Measurements from ENCODE around the gene NCAPG2. TPM values are rescaled to one million over a fixed set of nuclear protein-coding genes. Genes with fewer than 3 reads are reported as not detected.

The NCAPG2 gene
- total and polyA plus RNA-seq, 2 of the 13 experiments (the other 11 are each of a cell fraction or from before 2014, with no cell fraction given), result 15.1 to 30.7 TPM

- Histone ChIP-seq H3K4me1 (ENCODE audit: insufficient read depth, low read length) (peaks cover 64% of the 10 kb centered on the region), H4K20me1 (ENCODE audit: insufficient read depth, low read length) (no peaks in the 10 kb centered on the region), H2AFZ (ENCODE audit: low read length) (no peak overlapping the region), H3K9me3 (ENCODE audit: low read length) (peaks cover 19% of the 10 kb centered on the region), H3K27me3 (ENCODE audit: control insufficient read depth in 1 of 2, insufficient read depth in 2 of 2, low read length in 2 of 2) (no peaks in the 10 kb centered on the region; a peak in 1 of 5 replicates), H3K9ac (ENCODE audit: insufficient read depth, low read depth, low read length) (peak overlapping the region; percentile 16), H3K79me2 (ENCODE audit: insufficient read depth, low read length) (peaks cover 12% of the 10 kb centered on the region), H3K36me3 (replicated peaks in 1 of 2; ENCODE audit: control insufficient read depth in 1 of 2, insufficient read depth in 2 of 2, low read length in 2 of 2) (peaks cover 0 to 2% of the 10 kb centered on the region in 2 experiments; a peak in 1 of 5 replicates), H3K4me3 (replicated peaks in 1 of 3; ENCODE audit: insufficient read depth in 1 of 3, low read depth in 2 of 3, low read length in 3 of 3) (peak overlapping the region in 1 of 3 experiments; percentile 42; a peak in 2 of 6 replicates), H3K27ac (ENCODE audit: extremely low read length, insufficient read depth, low read length) (peak overlapping the region; percentile 87), H3K4me2 (ENCODE audit: low read depth, low read length) (peak overlapping the region; percentile 66)
- DNase-seq (ENCODE audit: low spot score) (no peak), ATAC-seq (no peak), FAIRE-seq (no peak)
- WGBS (ENCODE audit: low lambda C conversion rate), result 58% methylated on average over 12 of the region's 12 CpGs
- in situ Hi-C loops (cut with HindIII; ENCODE audit: extremely low pct_ligation_motif_present, low pct_unique_long_range_greater_than_20kb) (loop anchor here (5.0 kb wide), 1 partner anchor 52 kb away; no protein-coding TSS in a partner anchor), intact Hi-C loops (cut with micrococcal nuclease; ENCODE audit: unreplicated experiment) (loop anchor here (1.0 to 5.0 kb wide), 4 partner anchors 10 to 115 kb away; partner anchors contain the start of gene NCAPG2)
- ChIA-PET POLR2A (interaction anchor here (1.0 to 4.8 kb wide), 10 partner anchors 9 to 115 kb away, joined by 3 to 29 read pairs (median 5); partner anchors contain the start of gene NCAPG2), CTCF (ENCODE audit: low intra/inter-chr PET ratio, low total read pairs) (no interaction called here)
- no TSS peak for BruUV-seq (replicated peaks)
- TF ChIP-seq POLR2AphosphoS2 (IDR thresholded peaks at IDR 0.05; ENCODE audit: low read depth, low read length) (no peak), GATAD1 (CRISPR knock-in tag; IDR thresholded peaks at IDR 0.05) (no peak), BCL3 (CRISPR knock-in tag; IDR thresholded peaks at IDR 0.05) (0 out of 2 replicates have a peak, but pooled peaks have one; percentile 7), YY1 (IDR thresholded peaks at IDR 0.05; ENCODE audit: insufficient read depth, insufficient replicate concordance, low read depth, low read length) (no peak), ZNF737 (CRISPR knock-in tag; IDR thresholded peaks at IDR 0.05; ENCODE audit: borderline replicate concordance) (peak; percentile 42; the same call in 1 of the 2 replicates), ZNF382 (CRISPR knock-in tag; IDR thresholded peaks at IDR 0.05; ENCODE audit: borderline replicate concordance) (no peak), MYNN (CRISPR knock-in tag; IDR thresholded peaks at IDR 0.05; ENCODE audit: low read depth) (peak; percentile 26; the same call in 1 of the 2 replicates), ARID3A (IDR thresholded peaks at IDR 0.05; ENCODE audit: low read depth, low read length) (no peak), ZNF879 (CRISPR knock-in tag; IDR thresholded peaks at IDR 0.05) (0 out of 2 replicates have a peak, but pooled peaks have one; percentile 1), JARID2 (CRISPR knock-in tag; IDR thresholded peaks at IDR 0.05; ENCODE audit: insufficient replicate concordance) (peak; percentile 44), ZZZ3 (CRISPR knock-in tag; IDR thresholded peaks at IDR 0.05; ENCODE audit: borderline replicate concordance) (0 out of 2 replicates have a peak, but pooled peaks have one; percentile 10), NFIC (IDR thresholded peaks at IDR 0.05; ENCODE audit: low read length) (no peak), RARG (CRISPR knock-in tag; IDR thresholded peaks at IDR 0.05; ENCODE audit: low read depth) (0 out of 2 replicates have a peak, but pooled peaks have one; percentile 34), ZBTB38 (CRISPR knock-in tag; IDR thresholded peaks at IDR 0.05) (0 out of 2 replicates have a peak, but pooled peaks have one; percentile 72), JUN (CRISPR knock-in tag; IDR thresholded peaks at IDR 0.05) (0 out of 2 replicates have a peak, but pooled peaks have one; percentile 18), NFYB (CRISPR knock-in tag; IDR thresholded peaks at IDR 0.05) (no peak), ZC3H4 (CRISPR knock-in tag; IDR thresholded peaks at IDR 0.05; ENCODE audit: borderline replicate concordance) (peak; percentile 69; the same call in 1 of the 2 replicates), ZBTB25 (CRISPR knock-in tag; IDR thresholded peaks at IDR 0.05) (no peak), ZNF12 (CRISPR knock-in tag; IDR thresholded peaks at IDR 0.05) (no peak), HNF4A (CRISPR knock-in tag; IDR thresholded peaks at IDR 0.05) (no peak), ZNF354B (CRISPR knock-in tag; IDR thresholded peaks at IDR 0.05) (no peak), CCAR2 (optimal IDR thresholded peaks at IDR 0.05; ENCODE audit: low read depth, low read length) (no peak), MTA1 (CRISPR knock-in tag; IDR thresholded peaks at IDR 0.05; ENCODE audit: borderline replicate concordance) (no peak)
Observed at GRCh38 chr7:158590181-158590530, 114.4 kb downstream of the NCAPG2 start.

Data from HepG2 (cell line).